Gastroesophageal sphincter (tissue), 4 donors: ENCODE results near the gene SLC7A10. TPM values are rescaled to one million over a fixed set of nuclear protein-coding genes. Genes with fewer than 3 reads are reported as not detected.

Experiments
- ATAC-seq: fragments of 150-250 bp; one replicate; pipeline ENCODE4 v1.9.1; 2016; ENCODE audit warnings: mild to moderate bottlenecking, moderate library complexity
- H3K27ac ChIP-seq, 4 donors: fragments of 200-600 bp; sonication (generic) in 3 of 4; 1 replicate in 3 of 4; 2 replicates in 1 of 4; pipeline ENCODE4 v1.5.1; 2016 to 2019
- H3K27me3 ChIP-seq: fragments of 200-600 bp; sonication (generic); one replicate; pipeline ENCODE4 v1.5.1; 2019
- H3K36me3 ChIP-seq, 2 donors: fragments of 200-600 bp; sonication (generic); one replicate each; pipeline ENCODE4 v1.5.1; 2019; ENCODE audit warnings: control low read depth in 1 of 2
- H3K4me1 ChIP-seq, 3 donors: fragments of 200-600 bp; sonication (generic); 1 replicate in 2 of 3; 2 replicates in 1 of 3; pipeline ENCODE4 v1.5.1; 2016 to 2019; ENCODE audit warnings: control low read depth in 2 of 3
- H3K4me3 ChIP-seq, 2 donors: fragments of 200-600 bp; sonication (generic); one replicate each; pipeline ENCODE4 v1.5.1; 2019; ENCODE audit warnings: mild to moderate bottlenecking in 1 of 2, moderate library complexity in 1 of 2
- H3K9me3 ChIP-seq, 3 donors: fragments of 200-600 bp; sonication (generic); one replicate each; pipeline ENCODE4 v1.5.1; 2017 to 2019; ENCODE audit warnings: control low read depth in 2 of 3
- CTCF ChIP-seq, 4 experiments: fragments of 200-600 bp in 2 of 4; fragments of 450-650 bp in 2 of 4; sonication (generic) in 1 of 4; IDR thresholded peaks; one replicate each; pipeline ENCODE4 v1.5.1; 2017 to 2019; ENCODE audit warnings: antibody characterized with exemption in 4 of 4, mild to moderate bottlenecking in 2 of 4, moderate library complexity in 2 of 4
- EP300 ChIP-seq: sonication (generic); formaldehyde crosslinking; IDR thresholded peaks from one replicate; pipeline ENCODE4 v1.6.1; 2017; ENCODE audit warnings: antibody characterized with exemption, mild to moderate bottlenecking
- POLR2A ChIP-seq, 2 donors: fragments of 450-650 bp; IDR thresholded peaks; one replicate each; pipeline ENCODE4 v1.6.1; 2017; ENCODE audit warnings: antibody characterized with exemption in 2 of 2, mild to moderate bottlenecking in 2 of 2, moderate library complexity in 1 of 2
- POLR2AphosphoS5 ChIP-seq: sonication (generic); formaldehyde crosslinking; IDR thresholded peaks from one replicate; pipeline ENCODE4 v1.6.1; 2017; ENCODE audit warnings: antibody characterized with exemption
- WGBS, 2 donors: methylation state at CpG; one replicate each; pipeline ENCODE4 v1.1.5; 2018; ENCODE audit warnings: low coverage in 1 of 2; 5-methylcytosine and 5-hydroxymethylcytosine counted together
- total RNA-seq, 4 donors: library from RNA; depleted of rRNA; stranded (reverse); fragments of >200 nt; gene quantifications; one replicate each; pipeline ENCODE4 v1.1.0, GENCODE V29; 2016

The SLC7A10 gene
- total RNA-seq, 4 donors from 2014 or later, result not detected

- peaks cover 73% of the 10 kb centered on the region for H3K27me3 ChIP-seq
- no peaks in the 10 kb centered on the region for H3K9me3 ChIP-seq
- whole genome bisulfite sequencing, 2 donors, result 80 to 90% methylated on average over 6 to 15 of the region's 18 CpGs
- no peak overlapping the region for H3K27ac ChIP-seq
- ATAC-seq, result no peak
- H3K4me1 ChIP-seq, result peaks cover 0 to 5% (median 0%) of the 10 kb centered on the region in 3 donors
- no peaks in the 10 kb centered on the region for H3K36me3 ChIP-seq
- no peak for TF ChIP-seq CTCF (IDR thresholded peaks at IDR 0.05)
- no peak for TF ChIP-seq EP300
- TF ChIP-seq POLR2AphosphoS5, result no peak
- no peak for TF ChIP-seq POLR2A (IDR thresholded peaks at IDR 0.05)
- H3K4me3 ChIP-seq, result no peak overlapping the region
These were observed 5.5 kb downstream of the SLC7A10 start for GRCh38 chr19:33220115-33220514.

GRCh38 chr19:33219261-33219815 lies 6.3 kb downstream of the SLC7A10 start:
- no peak for ATAC-seq
- no CpG with 5 or more reads among the region's 12 CpGs for WGBS, 2 donors
- H3K4me3 ChIP-seq, result no peak overlapping the region
- TF ChIP-seq EP300 (no peak), POLR2AphosphoS5 (no peak), POLR2A (IDR thresholded peaks at IDR 0.05) (no peak), CTCF (IDR thresholded peaks at IDR 0.05) (no peak)
- no peaks in the 10 kb centered on the region for H3K4me1 ChIP-seq
- no peak overlapping the region for H3K27ac ChIP-seq
- H3K36me3 ChIP-seq, result no peaks in the 10 kb centered on the region
- peaks cover 65% of the 10 kb centered on the region for H3K27me3 ChIP-seq
- H3K9me3 ChIP-seq, result no peaks in the 10 kb centered on the region

GRCh38 chr19:33217881-33218280 lies 7.8 kb downstream of the SLC7A10 start:
- no peak for ATAC-seq
- no peaks in the 10 kb centered on the region for H3K4me1 ChIP-seq
- H3K27ac ChIP-seq, result no peak overlapping the region
- no peaks in the 10 kb centered on the region for H3K9me3 ChIP-seq
- H3K27me3 ChIP-seq, result peaks cover 57% of the 10 kb centered on the region
- no peak for TF ChIP-seq EP300
- no peak for TF ChIP-seq POLR2A (IDR thresholded peaks at IDR 0.05)
- TF ChIP-seq POLR2AphosphoS5, result no peak
- no peak for TF ChIP-seq CTCF (IDR thresholded peaks at IDR 0.05)
- no peak overlapping the region for H3K4me3 ChIP-seq
- no peaks in the 10 kb centered on the region for H3K36me3 ChIP-seq
- no CpG with 5 or more reads among the region's 8 CpGs for WGBS, 2 donors

GRCh38 chr19:33216198-33216830 lies 9.3 kb downstream of the SLC7A10 start:
- peaks cover 41% of the 10 kb centered on the region for H3K27me3 ChIP-seq
- no peaks in the 10 kb centered on the region for H3K4me1 ChIP-seq
- no peak overlapping the region for H3K27ac ChIP-seq
- no peak for ATAC-seq
- H3K36me3 ChIP-seq, result no peaks in the 10 kb centered on the region
- no peak overlapping the region for H3K4me3 ChIP-seq
- 72 to 77% methylated on average over 4 to 9 of the region's 12 CpGs for whole genome bisulfite sequencing, 2 donors
- no peaks in the 10 kb centered on the region for H3K9me3 ChIP-seq
- TF ChIP-seq POLR2A (IDR thresholded peaks at IDR 0.05), result no peak
- TF ChIP-seq CTCF (IDR thresholded peaks at IDR 0.05), result no peak
- no peak for TF ChIP-seq EP300
- no peak for TF ChIP-seq POLR2AphosphoS5
